ENCODE data around the gene GRHPR.

DNA sequence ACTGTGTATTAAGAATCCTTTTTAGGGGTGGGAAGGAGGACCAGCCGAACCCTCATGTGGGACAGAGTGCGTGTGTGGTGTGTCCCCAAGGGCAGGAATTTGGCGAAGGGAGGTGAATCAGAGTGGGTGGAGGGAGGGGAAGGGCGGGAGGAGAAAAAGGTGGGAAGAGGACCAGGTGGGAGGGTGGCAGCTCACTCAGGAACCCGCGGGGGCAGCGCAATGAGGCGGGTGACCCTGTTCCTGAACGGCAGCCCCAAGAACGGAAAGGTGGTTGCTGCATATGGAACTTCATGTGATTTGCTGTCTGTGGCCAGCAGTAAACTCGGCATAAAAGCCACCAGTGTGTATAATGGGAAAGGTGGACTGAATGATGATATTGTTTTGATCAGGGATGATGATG is 54.4 kb downstream of the GRHPR start:
- TF ChIP-seq, protein P1, sequence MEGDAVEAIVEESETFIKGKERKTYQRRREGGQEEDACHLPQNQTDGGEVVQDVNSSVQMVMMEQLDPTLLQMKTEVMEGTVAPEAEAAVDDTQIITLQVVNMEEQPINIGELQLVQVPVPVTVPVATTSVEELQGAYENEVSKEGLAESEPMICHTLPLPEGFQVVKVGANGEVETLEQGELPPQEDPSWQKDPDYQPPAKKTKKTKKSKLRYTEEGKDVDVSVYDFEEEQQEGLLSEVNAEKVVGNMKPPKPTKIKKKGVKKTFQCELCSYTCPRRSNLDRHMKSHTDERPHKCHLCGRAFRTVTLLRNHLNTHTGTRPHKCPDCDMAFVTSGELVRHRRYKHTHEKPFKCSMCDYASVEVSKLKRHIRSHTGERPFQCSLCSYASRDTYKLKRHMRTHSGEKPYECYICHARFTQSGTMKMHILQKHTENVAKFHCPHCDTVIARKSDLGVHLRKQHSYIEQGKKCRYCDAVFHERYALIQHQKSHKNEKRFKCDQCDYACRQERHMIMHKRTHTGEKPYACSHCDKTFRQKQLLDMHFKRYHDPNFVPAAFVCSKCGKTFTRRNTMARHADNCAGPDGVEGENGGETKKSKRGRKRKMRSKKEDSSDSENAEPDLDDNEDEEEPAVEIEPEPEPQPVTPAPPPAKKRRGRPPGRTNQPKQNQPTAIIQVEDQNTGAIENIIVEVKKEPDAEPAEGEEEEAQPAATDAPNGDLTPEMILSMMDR (IDR thresholded peaks at IDR 0.05; ENCODE audit: insufficient read depth, low read depth, low read length) = no peak
- no peak for TF ChIP-seq EZH2 (IDR thresholded peaks at IDR 0.05; ENCODE audit: insufficient read depth, low read length)

All from astrocyte (in vitro differentiated cells and primary cell).